Urinary bladder (tissue), 4 donors: ENCODE data around the gene CCDC175. TPM values are rescaled to one million over a fixed set of nuclear protein-coding genes. Genes with fewer than 3 reads are reported as not detected.

Source experiments
- DNase-seq: peaks from one replicate; pipeline ENCODE4 v3.0.0-alpha.2; 2015; ENCODE audit errors: extremely low spot score
- H3K27ac ChIP-seq: one replicate; pipeline ENCODE4 v1.5.1; 2013; ENCODE audit warnings: low read depth, mild to moderate bottlenecking, moderate library complexity
- H3K36me3 ChIP-seq: one replicate; pipeline ENCODE4 v1.6.1; 2013; ENCODE audit warnings: mild to moderate bottlenecking, moderate library complexity; ENCODE audit not compliant: insufficient read depth
- H3K4me1 ChIP-seq: one replicate; pipeline ENCODE4 v1.6.1; 2013; ENCODE audit warnings: mild to moderate bottlenecking, moderate library complexity; ENCODE audit not compliant: insufficient read depth
- H3K4me3 ChIP-seq: one replicate; pipeline ENCODE4 v1.5.1; 2013; ENCODE audit warnings: low read depth, low read length
- WGBS: extraction: QIAGEN DNeasy Blood & Tissue Kit; methylation state at CpG from one replicate; pipeline ENCODE4 v1.1.7; 2013; 5-methylcytosine and 5-hydroxymethylcytosine counted together
- polyA plus RNA-seq: library from polyadenylated mRNA; stranded (reverse); fragments of 200-250 nt; gene quantifications from one replicate; pipeline ENCODE4 v1.2.3, GENCODE V29; 2013
- total RNA-seq: library from RNA; depleted of rRNA; stranded (reverse); fragments of >200 nt; gene quantifications from one replicate; pipeline ENCODE4 v1.2.3, GENCODE V29; 2014
- donor health status: healthy with polysubstance abuse.
- donor health status: healthy.

The CCDC175 gene
- total and polyA plus RNA-seq, 2 donors, result 0.74 TPM; not detected in 1

- Histone ChIP-seq H3K27ac (no peak overlapping the region), H3K36me3 (no peaks in the 10 kb centered on the region), H3K4me1 (no peaks in the 10 kb centered on the region), H3K4me3 (peak overlapping the region; percentile 74)
- 33% methylated on average over 60 of the region's 60 CpGs for WGBS
- DNase-seq, result no peak
Measured at GRCh38 chr14:59463787-59464485, 112.7 kb downstream of the CCDC175 start.

- Histone ChIP-seq H3K4me3 (no peak overlapping the region), H3K27ac (no peak overlapping the region), H3K36me3 (no peaks in the 10 kb centered on the region), H3K4me1 (no peaks in the 10 kb centered on the region)
- WGBS, result 94% methylated on average over 1 of the region's 1 CpG
- no peak for DNase-seq
Measured at GRCh38 chr14:59461891-59462290, 114.7 kb downstream of the CCDC175 start.

- Histone ChIP-seq H3K27ac (no peak overlapping the region), H3K4me3 (no peak overlapping the region), H3K4me1 (no peaks in the 10 kb centered on the region), H3K36me3 (no peaks in the 10 kb centered on the region)
- 95% methylated on average over 1 of the region's 1 CpG for WGBS
- no peak for DNase-seq
Measured at GRCh38 chr14:59460378-59460777, 116.2 kb downstream of the CCDC175 start.

- Histone ChIP-seq H3K4me1 (no peaks in the 10 kb centered on the region), H3K36me3 (no peaks in the 10 kb centered on the region), H3K27ac (no peak overlapping the region), H3K4me3 (no peak overlapping the region)
- no peak for DNase-seq
- WGBS, result 96% methylated on average over 2 of the region's 2 CpGs
Measured at GRCh38 chr14:59458486-59458885, 118.1 kb downstream of the CCDC175 start.

- no peaks in the 10 kb centered on the region for H3K36me3 ChIP-seq
- H3K4me3 ChIP-seq, result no peak overlapping the region
- no peak for DNase-seq
- H3K4me1 ChIP-seq, result no peaks in the 10 kb centered on the region
- H3K27ac ChIP-seq, result no peak overlapping the region
- WGBS, result 98% methylated on average over 1 of the region's 1 CpG
Measured at GRCh38 chr14:59455411-59455810, 121.2 kb downstream of the CCDC175 start.

Other genes with a start within 250 kb of the CCDC175 start
- gene GPR135, start 111.4 kb downstream of the CCDC175 start, total RNA-seq, result 9.7 TPM
- 3.1 TPM for gene GPR135, start 111.4 kb downstream of the CCDC175 start, polyA plus RNA-seq
- gene L3HYPDH, start 92.4 kb downstream of the CCDC175 start, total RNA-seq, result 58.3 TPM
- 17.4 TPM for gene L3HYPDH, start 92.4 kb downstream of the CCDC175 start, polyA plus RNA-seq
- 111 TPM for gene JKAMP, start 92.3 kb downstream of the CCDC175 start, total RNA-seq
- 41.3 TPM for gene JKAMP, start 92.3 kb downstream of the CCDC175 start, polyA plus RNA-seq